H1 (cell line): ENCODE measurements around the gene CBX4. TPM values are rescaled to one million over a fixed set of nuclear protein-coding genes. Genes with fewer than 3 reads are reported as not detected.

Experiments
- BACH1 ChIP-seq: IDR thresholded peaks from 2 replicates; pipeline ENCODE4 v1.6.1; 2012; ENCODE audit warnings: low read length, improper control_type of control experiment
- E2F6 ChIP-seq: IDR thresholded peaks from 2 replicates; pipeline ENCODE4 v1.6.1; 2012; ENCODE audit warnings: inconsistent platforms
- EGR1 ChIP-seq: IDR thresholded peaks from 2 replicates; pipeline ENCODE4 v1.6.1; 2011; ENCODE audit warnings: low read depth, low read length, borderline replicate concordance
- MAFK ChIP-seq: IDR thresholded peaks from 2 replicates; pipeline ENCODE4 v1.6.1; 2012; ENCODE audit warnings: low read depth, mild to moderate bottlenecking, improper control_type of control experiment, low read length
- POLR2A ChIP-seq, 2 experiments: IDR thresholded peaks; 1 replicate in 1 of 2; 2 replicates in 1 of 2; pipeline ENCODE4 v1.6.1; 2011; ENCODE audit warnings: low read depth in 2 of 2, low read length in 2 of 2, mild to moderate bottlenecking in 2 of 2; ENCODE audit errors: control extremely low read depth in 1 of 2
- SIN3A ChIP-seq, 2 experiments: IDR thresholded peaks in 1 of 2; conservative IDR thresholded peaks in 1 of 2; 2 replicates each; pipeline ENCODE4 v1.6.1; 2011 to 2012; ENCODE audit warnings: low read length in 2 of 2, improper control_type of control experiment in 1 of 2, low read depth in 1 of 2, mild to moderate bottlenecking in 1 of 2
- SIRT6 ChIP-seq: IDR thresholded peaks from one replicate; pipeline ENCODE4 v1.7.1; 2012; ENCODE audit warnings: low read length, inconsistent platforms
- SP2 ChIP-seq: IDR thresholded peaks from 2 replicates; pipeline ENCODE4 v1.6.1; 2012; ENCODE audit warnings: mild to moderate bottlenecking, low read length, inconsistent platforms
- TBP ChIP-seq: IDR thresholded peaks from 2 replicates; pipeline ENCODE4 v1.6.1; 2011; ENCODE audit warnings: low read depth, low read length, improper control_type of control experiment
- polyA plus RNA-seq, 7 experiments: library from polyadenylated mRNA; depleted of rRNA in 3 of 7; stranded (reverse) in 5 of 7; unstranded in 2 of 7; fragments of >200 nt in 5 of 7; fragments of 200-250 nt in 2 of 7; gene quantifications; 1 replicate in 5 of 7; 2 replicates in 1 of 7; 4 replicates in 1 of 7; pipeline versions ENCODE4 v1.2.1 to v1.2.3, GENCODE V29; 2011 to 2013; ENCODE audit warnings: missing spikeins in 2 of 7, mixed read lengths in 2 of 7
- total RNA-seq: library from RNA; stranded (reverse); fragmentation: NEBNext Ultra II Directional; extraction: Animal tissue kit (Norgen Biotek cat#: 25700); gene quantifications from 2 replicates; pipeline ENCODE4 v1.2.1, GENCODE V29; 2021
- TF ChIP-seq, protein P1 (sequence below): fragments of 300-600 bp; sonication (generic); IDR thresholded peaks from 2 replicates; pipeline ENCODE4 v1.7.1; 2012; ENCODE audit warnings: low read length, moderate library complexity, mild to moderate bottlenecking, inconsistent platforms; ENCODE audit not compliant: insufficient replicate concordance

CBX4 gene
- total and polyA plus RNA-seq, 2 of the 8 experiments (the other 6 are each of a cell fraction or from before 2014, with no cell fraction given), result 1.8 to 4.0 TPM

DNA sequence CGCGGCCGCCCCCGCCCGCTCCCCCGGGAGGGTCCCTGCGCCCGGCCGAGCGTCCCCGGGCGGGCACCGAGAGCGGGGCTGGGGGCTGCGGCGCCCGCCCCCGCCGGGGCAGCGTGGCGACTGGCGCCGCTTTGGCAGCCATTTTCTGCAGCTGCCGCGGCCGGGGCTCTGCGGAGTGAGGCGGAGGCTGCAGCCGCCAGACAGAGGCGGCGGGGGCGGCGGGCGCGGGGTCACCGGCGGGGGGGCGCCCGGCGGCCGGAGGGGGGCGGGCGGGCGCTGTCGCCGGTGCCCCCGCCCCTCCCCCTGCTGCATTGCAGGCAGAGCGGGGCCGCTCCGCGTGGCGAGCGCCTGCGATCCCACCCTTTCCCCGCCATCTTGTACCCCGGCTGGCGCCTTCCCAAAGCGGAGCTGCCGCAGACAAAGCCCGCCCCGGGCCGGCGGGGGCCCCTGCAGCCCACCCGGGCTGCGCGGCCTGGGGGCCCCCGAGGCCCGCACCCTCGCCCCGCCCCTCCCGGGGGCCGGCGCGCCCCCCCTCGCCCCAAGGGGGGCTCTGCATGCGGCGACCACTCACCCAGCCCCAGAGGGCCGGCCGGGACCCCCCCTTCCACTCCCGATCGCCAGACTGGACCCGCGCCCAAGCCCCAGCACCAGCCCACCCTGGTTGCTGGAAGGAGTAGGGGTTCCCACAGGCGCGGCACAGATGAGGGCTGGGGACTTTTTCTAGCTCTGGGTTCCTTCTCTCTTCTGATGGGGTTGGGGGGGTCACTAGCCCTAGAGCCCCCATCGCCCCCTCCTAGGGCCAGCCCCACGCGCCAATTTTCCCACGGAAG lies 25.7 kb downstream of the CBX4 start (continued):
- TF ChIP-seq, protein P1, sequence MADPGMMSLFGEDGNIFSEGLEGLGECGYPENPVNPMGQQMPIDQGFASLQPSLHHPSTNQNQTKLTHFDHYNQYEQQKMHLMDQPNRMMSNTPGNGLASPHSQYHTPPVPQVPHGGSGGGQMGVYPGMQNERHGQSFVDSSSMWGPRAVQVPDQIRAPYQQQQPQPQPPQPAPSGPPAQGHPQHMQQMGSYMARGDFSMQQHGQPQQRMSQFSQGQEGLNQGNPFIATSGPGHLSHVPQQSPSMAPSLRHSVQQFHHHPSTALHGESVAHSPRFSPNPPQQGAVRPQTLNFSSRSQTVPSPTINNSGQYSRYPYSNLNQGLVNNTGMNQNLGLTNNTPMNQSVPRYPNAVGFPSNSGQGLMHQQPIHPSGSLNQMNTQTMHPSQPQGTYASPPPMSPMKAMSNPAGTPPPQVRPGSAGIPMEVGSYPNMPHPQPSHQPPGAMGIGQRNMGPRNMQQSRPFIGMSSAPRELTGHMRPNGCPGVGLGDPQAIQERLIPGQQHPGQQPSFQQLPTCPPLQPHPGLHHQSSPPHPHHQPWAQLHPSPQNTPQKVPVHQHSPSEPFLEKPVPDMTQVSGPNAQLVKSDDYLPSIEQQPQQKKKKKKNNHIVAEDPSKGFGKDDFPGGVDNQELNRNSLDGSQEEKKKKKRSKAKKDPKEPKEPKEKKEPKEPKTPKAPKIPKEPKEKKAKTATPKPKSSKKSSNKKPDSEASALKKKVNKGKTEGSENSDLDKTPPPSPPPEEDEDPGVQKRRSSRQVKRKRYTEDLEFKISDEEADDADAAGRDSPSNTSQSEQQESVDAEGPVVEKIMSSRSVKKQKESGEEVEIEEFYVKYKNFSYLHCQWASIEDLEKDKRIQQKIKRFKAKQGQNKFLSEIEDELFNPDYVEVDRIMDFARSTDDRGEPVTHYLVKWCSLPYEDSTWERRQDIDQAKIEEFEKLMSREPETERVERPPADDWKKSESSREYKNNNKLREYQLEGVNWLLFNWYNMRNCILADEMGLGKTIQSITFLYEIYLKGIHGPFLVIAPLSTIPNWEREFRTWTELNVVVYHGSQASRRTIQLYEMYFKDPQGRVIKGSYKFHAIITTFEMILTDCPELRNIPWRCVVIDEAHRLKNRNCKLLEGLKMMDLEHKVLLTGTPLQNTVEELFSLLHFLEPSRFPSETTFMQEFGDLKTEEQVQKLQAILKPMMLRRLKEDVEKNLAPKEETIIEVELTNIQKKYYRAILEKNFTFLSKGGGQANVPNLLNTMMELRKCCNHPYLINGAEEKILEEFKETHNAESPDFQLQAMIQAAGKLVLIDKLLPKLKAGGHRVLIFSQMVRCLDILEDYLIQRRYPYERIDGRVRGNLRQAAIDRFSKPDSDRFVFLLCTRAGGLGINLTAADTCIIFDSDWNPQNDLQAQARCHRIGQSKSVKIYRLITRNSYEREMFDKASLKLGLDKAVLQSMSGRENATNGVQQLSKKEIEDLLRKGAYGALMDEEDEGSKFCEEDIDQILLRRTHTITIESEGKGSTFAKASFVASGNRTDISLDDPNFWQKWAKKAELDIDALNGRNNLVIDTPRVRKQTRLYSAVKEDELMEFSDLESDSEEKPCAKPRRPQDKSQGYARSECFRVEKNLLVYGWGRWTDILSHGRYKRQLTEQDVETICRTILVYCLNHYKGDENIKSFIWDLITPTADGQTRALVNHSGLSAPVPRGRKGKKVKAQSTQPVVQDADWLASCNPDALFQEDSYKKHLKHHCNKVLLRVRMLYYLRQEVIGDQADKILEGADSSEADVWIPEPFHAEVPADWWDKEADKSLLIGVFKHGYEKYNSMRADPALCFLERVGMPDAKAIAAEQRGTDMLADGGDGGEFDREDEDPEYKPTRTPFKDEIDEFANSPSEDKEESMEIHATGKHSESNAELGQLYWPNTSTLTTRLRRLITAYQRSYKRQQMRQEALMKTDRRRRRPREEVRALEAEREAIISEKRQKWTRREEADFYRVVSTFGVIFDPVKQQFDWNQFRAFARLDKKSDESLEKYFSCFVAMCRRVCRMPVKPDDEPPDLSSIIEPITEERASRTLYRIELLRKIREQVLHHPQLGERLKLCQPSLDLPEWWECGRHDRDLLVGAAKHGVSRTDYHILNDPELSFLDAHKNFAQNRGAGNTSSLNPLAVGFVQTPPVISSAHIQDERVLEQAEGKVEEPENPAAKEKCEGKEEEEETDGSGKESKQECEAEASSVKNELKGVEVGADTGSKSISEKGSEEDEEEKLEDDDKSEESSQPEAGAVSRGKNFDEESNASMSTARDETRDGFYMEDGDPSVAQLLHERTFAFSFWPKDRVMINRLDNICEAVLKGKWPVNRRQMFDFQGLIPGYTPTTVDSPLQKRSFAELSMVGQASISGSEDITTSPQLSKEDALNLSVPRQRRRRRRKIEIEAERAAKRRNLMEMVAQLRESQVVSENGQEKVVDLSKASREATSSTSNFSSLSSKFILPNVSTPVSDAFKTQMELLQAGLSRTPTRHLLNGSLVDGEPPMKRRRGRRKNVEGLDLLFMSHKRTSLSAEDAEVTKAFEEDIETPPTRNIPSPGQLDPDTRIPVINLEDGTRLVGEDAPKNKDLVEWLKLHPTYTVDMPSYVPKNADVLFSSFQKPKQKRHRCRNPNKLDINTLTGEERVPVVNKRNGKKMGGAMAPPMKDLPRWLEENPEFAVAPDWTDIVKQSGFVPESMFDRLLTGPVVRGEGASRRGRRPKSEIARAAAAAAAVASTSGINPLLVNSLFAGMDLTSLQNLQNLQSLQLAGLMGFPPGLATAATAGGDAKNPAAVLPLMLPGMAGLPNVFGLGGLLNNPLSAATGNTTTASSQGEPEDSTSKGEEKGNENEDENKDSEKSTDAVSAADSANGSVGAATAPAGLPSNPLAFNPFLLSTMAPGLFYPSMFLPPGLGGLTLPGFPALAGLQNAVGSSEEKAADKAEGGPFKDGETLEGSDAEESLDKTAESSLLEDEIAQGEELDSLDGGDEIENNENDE, result no peak
- TF ChIP-seq MAFK, result no peak
- TF ChIP-seq SIN3A (conservative IDR thresholded peaks at IDR 0.05 in 1 of 2, IDR thresholded peaks at IDR 0.05 in 1 of 2; ENCODE audit: low read depth in 1 of 2, low read length in 2 of 2), result no peak
- peak; percentile 85 for TF ChIP-seq E2F6
- TF ChIP-seq SIRT6, result no peak
- peak in 1 of 2 experiments; percentile 24; a peak in 1 of 3 replicates for TF ChIP-seq POLR2A (IDR thresholded peaks at IDR 0.05; ENCODE audit: control extremely low read depth in 1 of 2, low read depth in 2 of 2, low read length in 2 of 2)
- TF ChIP-seq EGR1, result 0 out of 2 replicates have a peak, but pooled peaks have one; percentile 15
- no peak for TF ChIP-seq BACH1
- TF ChIP-seq SP2, result no peak
- TF ChIP-seq TBP, result no peak
